GM19455 (cell line): Measurements from ENCODE around the gene ZNF48.

Experiments
- ATAC-seq: cut with Tn5 transposase; IDR thresholded peaks from one replicate; pipeline ENCODE4 v1.9.1; 2021; ENCODE audit not compliant: unreplicated experiment

ZNF48 gene

DNA sequence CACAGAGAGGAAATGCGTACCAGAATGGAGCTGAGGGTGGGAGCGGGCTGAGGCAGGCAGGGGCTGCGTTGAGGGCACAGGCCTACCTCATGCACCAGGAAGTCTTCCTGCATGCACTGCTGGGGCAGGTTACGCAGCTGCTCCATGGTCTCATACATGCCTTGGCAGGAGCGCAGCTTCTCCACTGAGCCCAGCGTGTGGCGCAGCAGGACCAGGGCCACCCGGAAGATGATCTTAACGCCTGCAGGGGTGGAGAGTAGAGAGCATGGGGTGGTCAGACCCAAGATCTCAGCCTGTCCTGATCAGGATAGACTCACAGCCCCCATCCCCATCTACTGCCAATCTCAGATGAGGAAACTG lies 36.7 kb upstream of the ZNF48 start:
- ATAC-seq: no peak

DNA sequence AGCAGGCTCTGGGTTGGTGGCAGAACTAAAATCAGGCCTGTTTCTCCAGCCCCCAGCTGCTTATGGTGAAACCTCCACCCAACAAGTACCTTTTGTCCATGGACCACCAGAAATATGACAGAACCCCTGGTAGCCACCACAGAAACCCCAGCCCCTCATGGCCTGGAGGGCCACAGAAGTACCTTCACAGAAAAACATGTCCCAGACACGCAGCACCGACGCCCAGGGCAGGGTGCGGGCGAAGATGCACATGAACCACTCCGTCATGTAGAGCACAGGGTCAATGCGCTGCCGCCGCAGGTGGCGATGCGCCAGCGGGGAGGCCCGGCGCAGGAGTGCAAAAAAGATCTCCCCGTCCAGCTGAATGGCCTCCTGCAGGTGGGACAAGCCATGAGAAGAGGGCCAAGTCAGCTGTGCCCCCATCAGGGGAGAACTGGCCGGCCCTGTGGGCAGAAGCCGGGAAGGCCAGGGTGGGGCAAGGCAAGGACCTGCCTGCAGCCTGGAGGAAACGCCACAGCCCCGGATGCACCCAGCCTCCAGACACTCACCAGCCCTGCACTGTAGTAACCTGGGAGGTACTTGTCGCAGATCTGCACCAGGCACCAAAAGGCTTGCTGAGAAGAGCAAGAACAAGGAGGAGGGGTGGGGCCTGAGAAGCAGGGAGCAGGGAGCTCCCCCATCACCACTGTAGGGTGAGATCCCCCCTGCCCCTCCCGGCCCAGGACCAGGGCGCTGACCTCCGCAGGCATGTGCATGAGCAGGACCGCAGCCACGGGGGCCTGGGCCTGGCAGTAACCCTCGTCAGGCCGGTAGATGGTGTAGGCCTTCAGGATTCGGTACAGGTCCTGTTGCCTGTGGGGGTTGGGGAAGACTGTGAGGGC lies 36.0 kb upstream of the ZNF48 start:
- no peak for ATAC-seq

GRCh38 chr16:30359871-30360170 lies 35.4 kb upstream of the ZNF48 start:
- no peak for ATAC-seq

- ATAC-seq: no peak
Observed at GRCh38 chr16:30361180-30361579, 34.0 kb upstream of the ZNF48 start.

GRCh38 chr16:30365200-30365599 lies 30.0 kb upstream of the ZNF48 start:
- no peak for ATAC-seq

DNA sequence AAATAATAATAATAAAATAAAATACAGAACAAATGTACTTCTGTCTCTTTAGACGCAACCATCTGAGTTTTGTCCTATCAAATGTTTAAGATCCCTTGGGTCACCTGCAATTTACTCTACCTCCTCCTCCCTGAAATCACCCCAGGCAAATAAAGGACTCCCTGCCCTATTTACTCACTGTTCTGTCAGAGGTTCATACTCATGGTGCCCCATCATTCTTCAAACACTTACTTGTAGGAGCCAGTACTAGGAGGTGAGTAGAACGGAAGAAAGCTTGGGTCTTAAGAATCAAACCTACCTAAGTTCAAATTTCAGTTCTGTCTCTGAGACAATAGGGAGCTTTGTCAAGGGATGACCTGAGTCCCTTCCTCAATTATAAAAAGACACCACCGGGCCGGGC lies 28.7 kb upstream of the ZNF48 start:
- ATAC-seq: no peak

- ATAC-seq: no peak
Observed at GRCh38 chr16:30367349-30368009, 27.7 kb upstream of the ZNF48 start.

DNA sequence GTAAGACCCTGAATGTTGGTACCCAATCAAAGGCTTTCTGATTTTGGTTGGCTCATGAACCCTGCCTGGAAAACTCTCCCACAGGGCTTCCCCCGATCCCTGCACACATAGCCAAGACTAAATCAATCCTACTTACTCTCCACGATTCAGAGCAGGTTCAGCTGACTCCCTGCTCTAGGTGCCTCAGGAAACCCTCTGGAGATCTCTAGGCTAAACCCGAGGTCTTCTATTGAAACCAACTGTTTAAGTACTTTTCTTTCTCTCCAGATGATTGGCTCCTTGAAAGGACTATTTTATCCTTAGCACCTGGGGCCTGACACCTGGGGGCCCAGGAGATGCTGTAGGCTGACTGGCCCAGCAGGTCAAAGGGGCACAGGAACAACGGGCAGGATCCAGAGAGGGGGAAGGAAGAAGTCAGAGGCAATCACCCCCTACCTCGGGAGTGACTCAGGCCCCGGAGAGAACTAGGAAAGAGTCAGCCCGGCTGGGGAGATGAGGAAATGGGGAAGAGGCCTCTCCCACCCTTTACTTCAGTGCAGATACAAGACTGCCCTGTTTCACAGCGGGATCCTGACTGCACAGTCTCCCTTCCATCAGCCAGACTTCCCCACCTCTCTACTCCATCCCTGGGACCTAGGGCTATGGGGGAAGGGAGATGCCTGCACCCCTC lies 27.0 kb upstream of the ZNF48 start:
- ATAC-seq: no peak

DNA sequence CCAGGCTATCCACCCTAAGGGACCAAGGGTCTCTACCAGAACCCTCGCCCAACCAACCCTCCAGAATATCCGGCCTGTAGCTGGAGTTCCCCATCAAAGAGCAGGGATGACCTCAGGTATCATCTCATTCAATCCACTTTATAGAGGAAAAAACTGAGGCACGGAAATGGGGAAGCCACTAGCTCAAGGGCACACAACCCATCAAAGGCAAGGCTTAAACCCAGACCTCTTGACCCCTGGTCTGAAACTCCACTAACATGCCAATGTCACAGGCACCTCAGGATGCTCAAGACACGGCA lies 26.5 kb upstream of the ZNF48 start:
- no peak for ATAC-seq

DNA sequence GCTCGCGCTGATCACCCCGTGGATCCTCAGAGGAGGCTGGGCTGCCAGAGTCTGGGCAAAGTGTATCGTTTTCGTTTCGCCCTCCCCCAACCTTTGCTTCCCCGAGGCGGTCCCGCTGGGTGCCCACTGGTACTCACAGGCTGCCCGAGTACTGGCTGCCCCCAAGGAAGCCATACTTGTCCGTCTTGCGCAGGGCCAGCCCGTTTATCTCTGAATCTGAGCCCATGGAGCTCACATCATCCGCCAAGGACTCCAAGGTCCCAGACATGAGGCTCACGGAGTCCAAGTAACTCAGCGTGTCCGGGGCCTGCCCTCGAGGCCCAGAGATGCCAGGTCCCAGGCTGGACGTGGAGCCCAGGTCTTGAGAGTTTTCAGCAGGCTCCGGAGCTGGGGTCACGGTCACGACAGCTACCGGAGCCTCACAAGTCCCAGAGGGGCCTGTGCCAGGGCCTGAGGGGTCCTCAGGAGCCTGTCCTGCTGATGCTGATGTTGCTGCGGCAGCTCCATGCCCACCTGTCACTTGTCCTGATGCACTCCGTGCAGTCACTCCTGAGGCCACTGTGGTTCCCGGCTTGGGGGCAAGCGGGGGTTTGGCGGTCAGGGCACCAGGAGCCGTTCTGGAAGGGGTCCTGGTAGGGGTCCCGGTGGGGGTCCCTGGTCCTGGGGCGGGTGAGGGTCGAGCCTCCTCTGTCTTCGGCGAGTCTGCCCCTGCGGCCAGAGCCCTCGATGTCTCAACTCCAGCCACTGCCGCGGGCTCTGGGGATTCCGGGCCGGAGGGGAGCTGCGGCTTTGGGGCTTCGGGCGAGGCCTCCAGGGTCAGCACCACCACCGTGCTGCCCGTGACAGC lies 25.9 kb upstream of the ZNF48 start:
- ATAC-seq: no peak

GRCh38 chr16:30369938-30370455 lies 25.2 kb upstream of the ZNF48 start:
- peak; percentile 7 for ATAC-seq

GRCh38 chr16:30370456-30371247 lies 24.6 kb upstream of the ZNF48 start, which contains the start of gene TBC1D10B:
TSS of gene TBC1D10B (minus strand) at chr16:30370494. CDS start at chr16:30370183, 311 bp downstream.
- ATAC-seq: peak; percentile 84

DNA sequence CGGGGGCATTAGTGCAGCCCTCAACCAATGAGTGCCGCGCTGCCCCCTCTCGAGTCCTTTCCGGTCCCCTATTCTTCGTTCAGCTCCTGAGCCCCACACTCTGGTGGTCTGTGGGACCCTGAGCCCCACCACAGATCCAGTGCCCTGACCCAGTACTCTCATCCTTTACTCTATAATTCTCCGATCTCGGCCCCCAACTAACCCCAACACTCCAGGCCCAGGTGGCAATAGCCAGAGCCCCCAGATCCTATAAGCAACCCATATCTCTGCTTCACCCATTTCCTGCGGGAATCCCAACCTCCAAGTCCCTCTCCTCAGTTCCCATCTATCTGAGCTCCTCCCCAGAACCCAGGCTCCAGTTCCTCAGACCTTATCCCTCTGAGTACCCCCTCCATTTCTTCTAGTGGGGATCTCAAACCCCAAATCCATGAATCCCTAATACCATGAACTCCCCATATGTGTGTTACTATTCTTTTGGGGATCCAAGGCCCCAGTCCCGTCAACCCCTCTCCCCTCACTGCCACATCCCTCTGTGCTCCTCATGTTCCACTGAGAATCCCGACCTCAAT lies 23.9 kb upstream of the ZNF48 start:
- ATAC-seq: no peak

DNA sequence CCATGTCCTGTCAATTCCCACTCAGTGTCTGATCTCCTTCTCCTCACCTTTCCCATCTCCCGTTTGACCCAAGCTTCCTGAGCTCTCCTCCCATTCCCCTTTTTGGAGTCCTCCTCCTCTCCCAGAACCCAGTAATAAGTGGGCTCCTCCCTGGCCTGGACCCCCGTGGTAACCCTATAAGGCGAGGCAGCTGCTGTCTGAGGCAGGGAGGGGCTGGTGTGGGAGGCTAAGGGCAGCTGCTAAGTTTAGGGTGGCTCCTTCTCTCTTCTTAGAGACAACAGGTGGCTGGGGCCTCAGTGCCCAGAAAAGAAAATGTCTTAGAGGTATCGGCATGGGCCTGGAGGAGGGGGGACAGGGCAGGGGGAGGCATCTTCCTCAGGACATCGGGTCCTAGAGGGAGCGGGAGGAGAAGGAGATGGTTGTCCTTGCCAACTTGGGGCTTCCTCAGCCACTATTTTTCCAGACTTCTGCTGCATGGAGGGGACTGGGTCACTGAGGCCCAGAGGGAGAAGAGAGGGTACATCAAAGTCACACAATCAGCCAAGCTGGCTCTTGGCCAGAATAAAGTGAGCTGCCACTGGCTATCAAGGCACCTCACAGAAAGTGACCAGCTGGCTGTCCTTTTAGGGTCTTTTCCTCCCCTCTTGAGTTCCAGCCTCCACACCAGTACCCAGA lies 23.0 kb upstream of the ZNF48 start:
- ATAC-seq: no peak

- no peak for ATAC-seq
Observed at GRCh38 chr16:30372725-30373124, 22.5 kb upstream of the ZNF48 start.

DNA sequence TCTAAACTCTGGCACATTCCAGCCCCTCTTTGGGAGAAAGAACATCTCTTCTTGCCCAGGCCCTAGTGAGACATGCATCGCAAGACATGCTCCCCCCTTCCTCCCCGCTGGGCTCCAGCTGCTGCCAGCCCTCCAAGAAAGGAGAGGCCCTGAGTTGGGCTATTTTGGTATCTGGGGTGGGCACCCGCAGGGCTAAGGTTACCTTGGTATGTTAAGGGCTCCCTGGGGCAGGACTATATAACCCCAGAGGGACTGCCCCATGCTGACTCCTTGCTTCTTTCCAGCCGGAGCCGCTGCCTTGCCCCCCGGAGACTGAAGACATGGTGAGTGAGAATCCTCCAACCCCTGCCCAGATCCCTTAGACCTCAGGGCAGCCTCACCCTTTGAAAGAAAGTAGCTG lies 20.7 kb upstream of the ZNF48 start, which contains the start of gene MYL11:
Gene MYL11, plus strand, starts transcription at position 265 of the 400 bp plus-strand sequence. Its CDS starts 56 bp downstream, at position 321.
- ATAC-seq: no peak

DNA sequence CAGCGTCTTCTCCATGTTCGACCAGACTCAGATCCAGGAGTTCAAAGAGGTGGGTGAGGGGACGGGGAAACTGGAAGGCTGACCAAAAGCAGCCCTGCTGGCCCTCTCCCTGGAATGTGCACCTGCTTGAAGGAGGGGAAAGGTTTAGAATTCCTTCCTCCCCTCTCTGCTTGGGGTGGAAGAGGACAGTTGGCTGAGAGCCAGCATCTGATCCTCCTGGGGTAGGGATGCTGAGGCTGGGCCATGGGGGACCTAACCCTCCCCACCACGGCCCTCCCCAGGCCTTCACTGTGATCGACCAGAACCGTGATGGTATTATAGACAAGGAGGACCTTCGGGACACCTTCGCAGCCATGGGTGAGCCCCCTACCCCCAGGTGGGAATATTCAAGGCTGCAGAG lies 19.4 kb upstream of the ZNF48 start:
- ATAC-seq: no peak

GRCh38 chr16:30376461-30376902 lies 18.7 kb upstream of the ZNF48 start:
- ATAC-seq: no peak
